Prostate gland (tissue), 2 donors: ENCODE measurements around the gene SH3PXD2A.

Source experiments
- CTCF ChIP-seq, 4 experiments: fragments of 200-600 bp in 2 of 4; fragments of 450-650 bp in 2 of 4; sonication (generic) in 2 of 4; IDR thresholded peaks; 1 replicate in 3 of 4; 2 replicates in 1 of 4; pipeline ENCODE4 v1.5.1; 2016 to 2019; ENCODE audit warnings: antibody characterized with exemption in 4 of 4, mild to moderate bottlenecking in 2 of 4, moderate library complexity in 2 of 4
- POLR2A ChIP-seq: fragments of 450-650 bp; IDR thresholded peaks from one replicate; pipeline ENCODE4 v1.6.1; 2016; ENCODE audit warnings: antibody characterized with exemption, mild to moderate bottlenecking
- POLR2AphosphoS5 ChIP-seq: sonication (generic); formaldehyde crosslinking; IDR thresholded peaks from one replicate; pipeline ENCODE4 v1.6.1; 2017; ENCODE audit warnings: antibody characterized with exemption

DNA sequence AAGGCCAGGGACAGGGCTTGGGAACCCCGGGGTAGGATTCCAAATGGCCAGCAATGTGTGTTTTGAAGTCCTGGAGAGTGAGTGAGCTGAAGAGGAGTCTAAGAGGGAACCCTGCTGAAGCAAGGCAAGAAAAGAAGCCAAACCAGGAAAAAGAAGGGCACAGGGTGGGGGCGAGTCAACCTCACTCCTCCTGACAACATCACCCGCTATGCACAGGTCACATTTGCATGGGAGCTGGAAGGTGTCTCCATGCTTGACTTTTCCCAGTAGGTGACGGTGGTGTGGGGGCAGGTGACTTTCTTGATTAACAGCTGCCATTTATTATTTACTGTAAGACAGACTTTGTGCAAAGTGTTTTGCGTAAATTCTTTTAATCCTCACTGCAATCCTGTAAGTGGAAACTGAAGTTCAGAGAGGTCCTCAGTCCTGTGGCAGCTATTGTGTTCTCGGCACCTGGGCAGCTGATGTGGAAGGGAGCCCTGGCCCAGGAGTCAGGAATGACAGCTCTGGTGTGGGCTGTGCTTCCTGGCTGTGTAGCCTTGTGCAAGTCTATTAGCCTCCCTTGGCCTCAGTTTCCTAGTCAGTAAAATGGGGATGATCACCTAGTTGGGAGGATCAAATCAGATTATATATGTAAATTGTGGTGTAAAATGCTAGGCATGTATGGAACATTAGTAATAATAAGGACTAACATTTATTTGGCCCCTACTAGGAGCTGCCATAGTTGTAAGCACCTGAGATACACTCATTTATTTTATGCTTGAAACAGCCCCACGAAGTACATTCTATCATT is 90.9 kb downstream of the SH3PXD2A start:
- no peak for TF ChIP-seq POLR2A
- no peak for TF ChIP-seq CTCF (IDR thresholded peaks at IDR 0.05)
- no peak for TF ChIP-seq POLR2AphosphoS5
